ENCODE measurements around the gene PTPRG.
A peak's percentile ranks its signal among the peaks of the same experiment; 100 is the strongest.

Gene PTPRG

GRCh38 chr3:61563313-61564271 is 2.2 kb downstream of the PTPRG start:
- DNase-seq, result no peak

- DNase-seq, result no peak
Measured at GRCh38 chr3:61564395-61565059, 3.2 kb downstream of the PTPRG start.

- no peak for DNase-seq
Measured at GRCh38 chr3:61565569-61565968, 4.2 kb downstream of the PTPRG start.

- DNase-seq, result no peak
Measured at GRCh38 chr3:61568127-61568526, 6.8 kb downstream of the PTPRG start.

- DNase-seq, result no peak
Measured at GRCh38 chr3:61569856-61570580, 8.6 kb downstream of the PTPRG start.

- DNase-seq, result no peak
Measured at GRCh38 chr3:61570813-61571212, 9.4 kb downstream of the PTPRG start.

- no peak for DNase-seq
Measured at GRCh38 chr3:61571516-61572336, 10.4 kb downstream of the PTPRG start.

GRCh38 chr3:61572879-61573278 is 11.5 kb downstream of the PTPRG start:
- DNase-seq, result no peak

- no peak for DNase-seq
Measured at GRCh38 chr3:61573441-61573840, 12.1 kb downstream of the PTPRG start.

- DNase-seq, result no peak
Measured at GRCh38 chr3:61574854-61575253, 13.5 kb downstream of the PTPRG start.

GRCh38 chr3:61575893-61576292 is 14.5 kb downstream of the PTPRG start:
- no peak for DNase-seq

- DNase-seq, result no peak
Measured at GRCh38 chr3:61577760-61578159, 16.4 kb downstream of the PTPRG start.

GRCh38 chr3:61578667-61579367 is 17.4 kb downstream of the PTPRG start:
- DNase-seq, result no peak

- DNase-seq, result no peak
Measured at GRCh38 chr3:61579685-61580084, 18.3 kb downstream of the PTPRG start.

- DNase-seq, result no peak
Measured at GRCh38 chr3:61580982-61581643, 19.7 kb downstream of the PTPRG start.

GRCh38 chr3:61582287-61582686 is 20.9 kb downstream of the PTPRG start:
- DNase-seq, result no peak

GRCh38 chr3:61582846-61583245 is 21.5 kb downstream of the PTPRG start:
- DNase-seq, result peak in 1 of 2 experiments; percentile 12

GRCh38 chr3:61583890-61584875 is 22.8 kb downstream of the PTPRG start:
- no peak for DNase-seq

- no peak for DNase-seq
Measured at GRCh38 chr3:61589856-61590255, 28.5 kb downstream of the PTPRG start.

- no peak for DNase-seq
Measured at GRCh38 chr3:61591300-61591699, 29.9 kb downstream of the PTPRG start.
